ENCODE results near the gene AGPAT3.

DNA sequence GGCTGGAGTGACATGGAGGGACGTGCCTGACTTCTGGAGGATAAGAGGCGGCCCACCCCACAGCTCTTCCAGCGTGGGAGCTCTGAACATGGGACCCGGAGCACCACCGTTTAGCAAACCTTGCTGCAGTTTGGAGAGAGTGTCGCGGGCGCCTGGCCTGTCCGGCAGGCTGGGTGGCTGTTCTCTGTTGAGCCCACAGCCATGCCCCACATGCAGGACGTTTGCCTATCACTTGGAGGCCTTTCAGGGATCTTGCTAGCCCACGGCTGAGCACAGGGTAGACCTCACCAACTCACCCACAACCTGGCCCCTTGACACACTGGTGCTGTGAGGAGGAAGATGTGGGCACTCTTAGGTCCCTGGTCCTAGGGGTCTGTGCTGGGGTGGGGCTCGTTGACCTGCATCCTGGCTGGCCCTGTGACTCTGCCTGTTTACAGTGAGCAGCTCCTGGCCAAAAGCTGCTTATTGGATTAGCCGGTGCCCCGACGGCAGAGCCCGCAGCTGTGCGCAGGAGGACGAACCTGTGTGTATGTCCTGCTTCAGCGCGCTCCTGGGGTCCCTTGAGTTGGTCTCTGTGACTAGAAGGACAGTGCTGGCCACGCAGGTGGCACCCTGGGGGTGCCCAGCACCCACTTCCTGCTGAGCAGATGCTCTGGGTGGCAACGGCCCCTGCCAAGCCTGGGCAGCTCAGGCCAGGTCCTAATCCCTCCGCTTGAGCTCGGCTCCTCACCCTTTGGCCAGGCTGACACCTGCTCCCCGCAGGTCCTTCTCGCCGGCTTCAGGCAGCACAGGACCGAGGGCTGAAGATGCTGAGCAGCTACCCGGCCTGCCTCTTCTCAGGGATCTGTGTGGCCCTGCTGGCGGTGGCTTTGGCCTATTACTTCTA is 74.7 kb downstream of the AGPAT3 start:
- TF ChIP-seq, protein P1, sequence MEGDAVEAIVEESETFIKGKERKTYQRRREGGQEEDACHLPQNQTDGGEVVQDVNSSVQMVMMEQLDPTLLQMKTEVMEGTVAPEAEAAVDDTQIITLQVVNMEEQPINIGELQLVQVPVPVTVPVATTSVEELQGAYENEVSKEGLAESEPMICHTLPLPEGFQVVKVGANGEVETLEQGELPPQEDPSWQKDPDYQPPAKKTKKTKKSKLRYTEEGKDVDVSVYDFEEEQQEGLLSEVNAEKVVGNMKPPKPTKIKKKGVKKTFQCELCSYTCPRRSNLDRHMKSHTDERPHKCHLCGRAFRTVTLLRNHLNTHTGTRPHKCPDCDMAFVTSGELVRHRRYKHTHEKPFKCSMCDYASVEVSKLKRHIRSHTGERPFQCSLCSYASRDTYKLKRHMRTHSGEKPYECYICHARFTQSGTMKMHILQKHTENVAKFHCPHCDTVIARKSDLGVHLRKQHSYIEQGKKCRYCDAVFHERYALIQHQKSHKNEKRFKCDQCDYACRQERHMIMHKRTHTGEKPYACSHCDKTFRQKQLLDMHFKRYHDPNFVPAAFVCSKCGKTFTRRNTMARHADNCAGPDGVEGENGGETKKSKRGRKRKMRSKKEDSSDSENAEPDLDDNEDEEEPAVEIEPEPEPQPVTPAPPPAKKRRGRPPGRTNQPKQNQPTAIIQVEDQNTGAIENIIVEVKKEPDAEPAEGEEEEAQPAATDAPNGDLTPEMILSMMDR (IDR thresholded peaks at IDR 0.05; ENCODE audit: poor library complexity) = no peak
- no peak for TF ChIP-seq EZH2 (IDR thresholded peaks at IDR 0.05; ENCODE audit: borderline replicate concordance)
- no peak for TF ChIP-seq EZH2phosphoT487 (IDR thresholded peaks at IDR 0.05; ENCODE audit: low read depth, severe bottlenecking, unreplicated experiment)

Measured in hepatocyte (in vitro differentiated cells).